GM12891 (cell line): Measurements from ENCODE around the gene C17orf67.

Experiments
- DNase-seq: peaks from one replicate; pipeline ENCODE4 v3.0.0; 2011; ENCODE audit warnings: low spot score; ENCODE audit not compliant: insufficient read length
- FAIRE-seq: peaks from 2 replicates; lab custom pipeline; 2011; peaks lifted over from hg19 to GRCh38; lab: Jason Lieb, UNC
- PAX5 ChIP-seq: IDR thresholded peaks from 2 replicates; pipeline ENCODE4 v1.6.1; 2011; ENCODE audit warnings: low read length, moderate library complexity, mild to moderate bottlenecking; ENCODE audit not compliant: insufficient read depth, severe bottlenecking
- POLR2A ChIP-seq: IDR thresholded peaks from 2 replicates; pipeline ENCODE4 v1.6.1; 2011; ENCODE audit warnings: low read depth, low read length, control low read depth
- POLR2AphosphoS5 ChIP-seq: IDR thresholded peaks from 2 replicates; pipeline ENCODE4 v1.6.1; 2011; ENCODE audit warnings: low read depth, low read length, control low read depth
- POU2F2 ChIP-seq: IDR thresholded peaks from 2 replicates; pipeline ENCODE4 v1.6.1; 2011; ENCODE audit warnings: low read depth, mild to moderate bottlenecking, control low read depth, low read length, moderate library complexity
- SPI1 ChIP-seq: IDR thresholded peaks from 2 replicates; pipeline ENCODE4 v1.6.1; 2011; ENCODE audit warnings: low read depth, low read length, control low read depth
- TAF1 ChIP-seq: IDR thresholded peaks from 2 replicates; pipeline ENCODE4 v1.6.1; 2011; ENCODE audit warnings: low read depth, low read length, control low read depth

C17orf67 gene

DNA sequence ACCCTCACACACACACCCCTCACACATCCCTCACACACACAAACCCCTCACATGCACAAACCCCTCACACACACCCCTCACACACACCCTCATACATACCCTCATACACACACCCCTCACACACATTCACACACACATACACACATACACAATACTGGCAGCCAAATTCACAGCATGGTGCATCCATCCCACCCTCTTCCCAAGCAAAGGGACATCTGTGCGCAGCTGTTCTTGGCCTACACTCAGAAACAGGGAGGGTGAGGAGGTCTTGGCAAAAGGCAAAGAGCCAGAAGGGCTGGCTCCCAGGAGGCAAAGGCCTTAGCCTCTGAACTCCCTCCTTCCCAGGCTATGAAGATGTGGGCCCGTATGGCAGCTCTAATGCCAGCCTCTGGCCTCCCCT, 23.4 kb downstream of the C17orf67 start:
- DNase-seq: no peak
- FAIRE-seq: no peak
- TF ChIP-seq SPI1: no peak
- TF ChIP-seq TAF1: no peak
- TF ChIP-seq PAX5: no peak
- TF ChIP-seq POLR2A: no peak
- TF ChIP-seq POLR2AphosphoS5: no peak
- TF ChIP-seq POU2F2: no peak

DNA sequence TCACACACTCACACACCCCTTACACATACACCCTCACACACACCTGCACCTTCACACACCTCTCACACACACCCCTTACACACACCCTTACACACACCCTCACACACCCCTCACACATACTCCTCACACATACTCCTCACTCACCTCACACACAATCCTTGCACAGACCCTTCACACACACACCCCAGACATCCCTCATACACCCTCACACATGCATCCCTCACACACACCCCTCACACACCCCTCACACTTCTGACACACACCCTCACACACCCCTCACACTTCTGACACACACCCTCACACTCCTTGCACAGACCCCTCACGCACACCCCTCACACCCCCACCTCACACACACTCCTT, 23.9 kb downstream of the C17orf67 start:
- DNase-seq: no peak
- TF ChIP-seq POU2F2 (no peak), POLR2A (no peak), POLR2AphosphoS5 (no peak), TAF1 (no peak), SPI1 (no peak), PAX5 (no peak)
- peak; percentile 74 for FAIRE-seq

DNA sequence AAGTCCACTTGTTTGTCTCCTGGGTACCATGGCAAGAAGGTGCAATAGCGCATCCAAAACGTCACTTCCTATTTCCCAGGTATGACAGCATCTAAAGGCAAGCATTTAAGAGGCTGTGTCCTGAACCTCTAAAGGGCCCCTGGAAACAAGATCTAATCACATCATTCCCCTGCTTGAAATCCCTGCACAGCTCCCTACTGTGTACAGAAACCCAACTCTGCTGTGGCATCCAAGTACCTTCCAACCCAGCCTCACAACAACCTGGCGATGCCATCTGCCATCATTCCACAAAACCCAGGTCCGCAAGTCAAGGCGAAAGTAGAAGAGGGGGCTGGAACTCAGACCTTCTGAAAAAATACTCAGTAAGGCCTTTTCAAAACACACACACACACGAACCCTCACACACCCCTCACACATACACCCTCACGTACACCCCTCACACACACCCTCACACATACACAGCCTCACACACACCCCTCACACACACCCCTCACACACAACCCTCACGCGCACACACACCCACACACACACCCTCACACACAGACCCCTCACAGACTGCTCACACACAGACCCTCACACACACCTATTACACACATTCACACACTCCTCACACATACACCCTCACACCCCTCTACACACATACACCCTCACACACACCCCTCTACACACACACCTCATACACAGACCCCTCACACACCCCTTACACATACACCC, 24.5 kb downstream of the C17orf67 start:
- TF ChIP-seq SPI1: no peak
- FAIRE-seq (no peak), DNase-seq (no peak)

DNA sequence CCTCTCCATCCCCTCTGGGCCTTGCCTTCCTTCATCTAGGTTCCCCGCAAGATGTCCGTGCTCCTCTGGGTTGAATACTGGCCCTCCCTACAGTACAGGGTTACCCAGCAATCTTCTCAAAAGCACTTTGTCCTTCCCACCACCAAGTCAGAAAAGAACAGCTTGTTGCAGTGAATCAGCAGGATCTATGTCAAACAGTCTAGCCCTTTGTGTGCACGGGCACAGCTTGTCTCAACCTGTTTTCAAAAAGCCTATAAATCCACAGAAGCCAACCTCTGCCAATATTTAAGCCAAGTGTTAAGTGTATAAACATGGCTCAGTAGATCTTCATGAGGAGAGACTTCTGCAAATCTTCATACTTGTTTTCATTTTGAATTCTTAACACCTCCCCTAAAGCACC, 25.2 kb downstream of the C17orf67 start:
- DNase-seq: no peak
- peak; percentile 5 for FAIRE-seq
- TF ChIP-seq POLR2A (no peak), PAX5 (no peak), POLR2AphosphoS5 (no peak), POU2F2 (no peak), TAF1 (no peak), SPI1 (no peak)

DNA sequence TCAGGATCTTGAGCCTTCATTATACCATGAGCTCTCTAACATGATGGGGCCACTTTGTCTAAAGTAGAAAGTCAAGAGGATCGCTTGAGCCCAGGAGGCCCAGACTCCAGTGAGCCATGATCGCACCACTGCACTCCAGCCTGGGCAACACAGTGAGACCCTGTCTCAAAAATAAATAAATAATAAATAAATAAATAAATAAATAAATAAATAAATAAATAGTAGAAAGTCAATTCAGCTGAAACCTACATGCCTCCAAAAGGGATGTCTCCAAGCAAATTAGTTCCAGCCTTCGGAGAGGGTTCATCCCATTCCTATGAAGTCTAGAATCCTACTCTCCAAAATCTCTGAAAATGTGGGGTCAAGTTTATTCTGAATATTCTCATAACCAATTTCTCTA, 26.0 kb downstream of the C17orf67 start:
- DNase-seq (no peak), FAIRE-seq (no peak)
- no peak for TF ChIP-seq POLR2A
- TF ChIP-seq POU2F2: no peak
- TF ChIP-seq SPI1: no peak
- no peak for TF ChIP-seq TAF1
- TF ChIP-seq PAX5: no peak
- TF ChIP-seq POLR2AphosphoS5: no peak

DNA sequence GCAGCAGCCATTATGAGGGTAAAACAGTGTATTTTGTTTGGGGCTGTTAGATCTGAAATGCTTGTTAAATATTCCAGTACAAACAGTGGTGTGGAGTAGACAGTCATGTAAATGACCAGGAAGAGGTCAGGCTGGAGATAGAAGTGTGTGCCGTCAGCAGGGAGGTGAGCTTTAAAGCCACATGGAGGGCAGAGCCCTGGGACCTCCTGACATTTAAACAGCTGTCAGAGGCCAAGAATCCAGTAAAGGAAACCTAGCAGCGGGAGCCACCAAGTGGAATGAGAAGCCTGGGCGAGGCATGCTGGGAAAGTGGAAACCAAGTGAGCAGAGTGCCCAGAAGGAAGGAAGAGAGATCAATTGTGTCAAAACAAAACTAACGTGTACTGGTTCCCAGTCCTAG, 26.8 kb downstream of the C17orf67 start:
- TF ChIP-seq POLR2AphosphoS5: no peak
- no peak for TF ChIP-seq TAF1
- no peak for TF ChIP-seq POLR2A
- TF ChIP-seq PAX5: no peak
- TF ChIP-seq SPI1: no peak
- no peak for DNase-seq
- FAIRE-seq: no peak

DNA sequence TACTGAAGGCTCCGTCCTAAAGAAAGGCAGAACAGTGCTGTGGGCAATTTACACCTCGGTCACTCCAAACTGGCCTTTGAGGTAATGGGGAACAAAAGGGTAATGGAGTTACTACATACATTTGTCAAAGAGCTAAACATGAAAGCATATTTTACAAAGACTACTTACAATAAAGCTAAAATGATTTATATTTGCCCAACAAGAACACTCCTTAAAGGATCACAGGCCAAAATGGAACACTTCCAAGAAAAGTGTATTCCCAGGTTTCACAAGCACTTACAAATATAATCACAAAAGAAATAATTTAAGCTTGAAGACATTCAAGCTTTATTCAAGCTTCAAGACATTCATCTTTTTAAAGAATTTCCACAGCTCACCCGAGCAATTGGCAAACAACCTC, 29.3 kb downstream of the C17orf67 start:
- DNase-seq: no peak
- no peak for TF ChIP-seq POLR2AphosphoS5
- no peak for TF ChIP-seq POLR2A
- TF ChIP-seq PAX5: no peak
- TF ChIP-seq POU2F2: no peak
- no peak for FAIRE-seq

DNA sequence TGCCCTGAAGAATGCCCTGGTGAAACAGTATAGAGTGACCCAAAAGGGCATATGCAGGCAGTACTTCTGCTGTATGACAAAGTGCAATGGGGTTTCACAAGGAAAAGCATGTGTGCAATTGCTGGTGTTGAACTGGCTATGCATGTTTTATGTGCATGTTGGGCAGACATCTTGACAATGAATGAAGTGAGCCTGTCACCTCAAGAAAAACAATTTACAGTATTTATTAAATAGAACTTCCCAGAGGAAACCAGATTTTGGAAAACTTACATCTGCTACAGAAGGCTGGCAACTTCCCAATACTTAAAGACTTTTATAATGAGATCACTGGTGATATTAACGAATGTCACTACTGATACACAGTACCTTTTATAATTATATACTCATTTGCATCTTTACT, 30.6 kb downstream of the C17orf67 start:
- no peak for DNase-seq
- TF ChIP-seq SPI1: no peak
- TF ChIP-seq POU2F2: no peak
- no peak for TF ChIP-seq POLR2A
- TF ChIP-seq POLR2AphosphoS5: no peak
- no peak for TF ChIP-seq TAF1
- TF ChIP-seq PAX5: no peak
- FAIRE-seq: no peak

DNA sequence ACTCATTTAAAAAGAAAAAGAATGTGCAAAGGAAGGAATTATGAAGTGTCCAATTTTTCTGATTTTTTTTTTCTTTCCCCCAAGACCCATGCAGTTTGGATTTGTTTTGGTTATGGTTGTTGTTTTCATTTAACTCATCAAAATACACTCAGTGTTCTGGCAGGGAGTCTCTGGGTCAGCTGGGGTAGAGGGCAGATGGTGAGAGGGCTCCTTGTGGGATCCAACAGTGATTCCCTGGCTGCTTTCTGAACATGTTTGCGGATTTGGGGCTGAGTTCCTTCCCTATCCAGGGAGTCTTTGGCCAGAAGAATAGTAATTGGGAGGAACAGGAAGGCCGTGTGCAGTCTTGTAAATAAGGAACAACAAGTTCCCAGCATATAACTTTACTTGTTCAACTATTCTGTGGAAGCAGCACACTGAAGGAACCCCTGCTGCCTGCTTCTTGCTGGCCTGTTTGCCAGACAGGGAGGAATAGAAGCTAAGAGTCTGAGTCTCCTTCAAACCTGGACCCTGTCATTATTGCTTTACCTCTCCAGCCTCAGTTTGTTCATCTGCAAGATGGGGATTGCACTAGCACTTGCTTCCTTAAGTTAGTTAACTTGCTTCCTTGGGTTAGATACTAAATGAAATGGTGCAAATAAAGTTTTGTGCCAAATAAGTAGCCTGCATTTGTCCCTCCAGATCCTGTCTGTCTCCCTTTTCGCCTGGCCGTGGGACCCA, 32.1 kb downstream of the C17orf67 start:
- no peak for DNase-seq
- FAIRE-seq: no peak
- TF ChIP-seq SPI1 (no peak), TAF1 (no peak), PAX5 (no peak), POLR2AphosphoS5 (no peak), POU2F2 (no peak), POLR2A (no peak)

DNA sequence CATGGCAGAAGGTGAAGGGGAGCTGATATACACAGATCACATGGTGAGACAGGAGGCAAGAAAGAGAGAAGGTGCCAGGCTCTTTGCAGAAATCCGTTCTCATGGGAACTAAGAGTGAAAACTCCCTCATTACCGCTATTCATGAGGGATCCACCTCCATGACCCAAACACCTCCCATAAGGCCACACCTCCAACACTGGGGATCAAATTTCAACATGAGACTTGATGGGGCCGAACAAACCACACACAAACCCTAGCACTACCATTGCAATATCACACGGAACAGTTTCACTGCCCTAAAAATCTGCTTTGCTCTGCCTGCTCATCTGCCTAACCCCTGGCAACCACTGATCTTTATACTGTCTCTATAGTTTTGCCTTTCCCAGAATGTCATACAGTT, 34.8 kb downstream of the C17orf67 start:
- no peak for DNase-seq

DNA sequence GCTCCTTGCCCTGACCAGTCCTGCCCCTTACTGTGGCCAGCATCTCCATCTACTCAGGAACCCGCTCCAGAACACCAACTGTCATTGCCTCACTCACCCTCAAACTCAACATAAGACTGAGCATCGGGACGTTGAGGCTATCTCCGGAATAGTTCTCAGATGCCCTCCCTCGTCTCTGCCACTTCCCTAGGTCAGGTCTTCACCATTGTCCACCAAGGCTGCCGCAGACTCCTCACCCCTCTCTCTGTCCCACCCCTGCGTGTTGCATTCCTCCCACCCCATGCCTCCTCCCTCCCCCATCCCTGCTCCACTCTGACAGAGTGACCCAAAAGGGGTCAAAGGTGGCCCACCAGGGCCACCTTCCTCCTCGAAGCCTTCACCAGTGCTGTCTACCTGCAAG, 37.2 kb downstream of the C17orf67 start:
- TF ChIP-seq TAF1 (no peak), PAX5 (no peak), SPI1 (no peak), POU2F2 (no peak), POLR2AphosphoS5 (no peak), POLR2A (no peak)
- DNase-seq (no peak), FAIRE-seq (no peak)

More for the DNA sequence above, 34.8 kb downstream of the C17orf67 start:
- no peak for FAIRE-seq
- TF ChIP-seq PAX5 (no peak), TAF1 (no peak), POU2F2 (no peak), POLR2A (no peak), SPI1 (no peak), POLR2AphosphoS5 (no peak)
